BLaER1 treated with 17β-estradiol and CSF1 and Interleukin-3, amounts not matched to agents 10 nM and 100 nM (cell line): ENCODE data around the gene MAML2.

ENCODE experiments used
- H3K27ac ChIP-seq, 11 experiments: shearing (Covaris generic); formaldehyde crosslinking; 2 replicates each; pipeline ENCODE4 v1.8.1; 2022
- H3K27me3 ChIP-seq, 11 experiments: shearing (Covaris generic); formaldehyde crosslinking; 2 replicates each; pipeline ENCODE4 v1.8.1; 2022
- H3K36me3 ChIP-seq, 11 experiments: shearing (Covaris generic); formaldehyde crosslinking; 2 replicates each; pipeline ENCODE4 v1.8.1; 2022
- H3K4me1 ChIP-seq, 10 experiments: shearing (Covaris generic); formaldehyde crosslinking; 2 replicates each; pipeline ENCODE4 v1.8.1; 2022
- H3K4me2 ChIP-seq, 11 experiments: shearing (Covaris generic); formaldehyde crosslinking; 2 replicates each; pipeline ENCODE4 v1.8.1; 2022
- H3K4me3 ChIP-seq, 10 experiments: shearing (Covaris generic); formaldehyde crosslinking; 2 replicates each; pipeline ENCODE4 v1.8.1; 2022
- H3K9ac ChIP-seq, 11 experiments: shearing (Covaris generic); formaldehyde crosslinking; 2 replicates each; pipeline ENCODE4 v1.8.1; 2022
- H3K9me3 ChIP-seq, 11 experiments: shearing (Covaris generic); formaldehyde crosslinking; replicated peaks in 1 of 11; 2 replicates each; pipeline ENCODE4 v1.8.1; 2022
- H4K20me1 ChIP-seq, 11 experiments: shearing (Covaris generic); formaldehyde crosslinking; 2 replicates each; pipeline ENCODE4 v1.8.1; 2022
- Cebpa-rat ChIP-seq, 11 experiments: shearing (Covaris generic); IDR thresholded peaks; 2 replicates each; pipeline ENCODE4 v1.8.1; 2022

MAML2 gene

DNA sequence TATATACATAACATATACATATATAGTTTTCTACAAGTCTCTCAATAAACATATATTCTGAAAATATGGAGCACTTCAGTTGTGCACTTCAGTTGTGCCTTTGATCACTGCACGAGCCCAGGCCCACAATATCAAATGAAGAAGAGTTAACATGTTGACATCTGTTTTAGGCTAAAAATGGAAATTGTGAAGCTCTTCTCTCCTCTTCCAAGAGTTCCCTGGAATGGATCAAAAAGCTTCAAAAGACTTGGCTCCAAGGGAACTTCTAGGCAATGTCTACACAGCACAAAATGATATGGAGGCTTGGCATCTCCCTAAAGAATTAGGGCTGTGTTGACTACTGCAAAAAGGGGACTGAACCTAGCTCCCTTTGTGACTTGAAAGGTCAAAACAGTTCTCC lies 36.9 kb downstream of the MAML2 start:
- H3K9me3 ChIP-seq: no peaks in the 10 kb centered on the region
- H3K9ac ChIP-seq: no peak overlapping the region
- no peak overlapping the region for H3K4me3 ChIP-seq
- H3K4me2 ChIP-seq: no peak overlapping the region
- H4K20me1 ChIP-seq: peaks cover 0 to 100% (median 0%) of the 10 kb centered on the region in 11 experiments; a peak in 5 of 22 replicates
- H3K36me3 ChIP-seq: peaks cover 0 to 26% (median 0%) of the 10 kb centered on the region in 11 experiments; a peak in 5 of 22 replicates
- TF ChIP-seq Cebpa-rat (IDR thresholded peaks at IDR 0.05): no peak
- H3K27ac ChIP-seq: no peak overlapping the region
- no peaks in the 10 kb centered on the region for H3K27me3 ChIP-seq
- H3K4me1 ChIP-seq: peaks cover 0 to 91% (median 4%) of the 10 kb centered on the region in 10 experiments; a peak in 10 of 20 replicates

DNA sequence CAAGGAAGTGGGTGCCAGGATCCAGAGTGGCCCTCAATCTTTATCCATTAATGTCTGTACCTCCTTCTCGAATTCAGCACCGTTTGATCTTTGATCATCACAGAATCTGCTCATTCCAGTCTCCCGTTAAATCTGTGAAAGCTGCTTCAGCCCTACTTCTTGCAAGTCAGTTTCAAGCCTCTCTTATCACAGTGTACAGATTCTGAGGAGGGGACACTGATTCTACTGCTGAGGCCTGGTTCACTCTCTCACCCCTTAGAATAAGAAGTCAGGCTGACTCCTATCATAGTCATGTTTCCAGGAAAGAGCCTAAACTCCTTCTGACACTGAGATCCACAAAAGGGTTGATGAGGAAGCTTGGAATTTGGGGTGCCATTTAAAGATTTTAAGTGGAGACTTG lies 39.0 kb downstream of the MAML2 start:
- no peak for TF ChIP-seq Cebpa-rat (IDR thresholded peaks at IDR 0.05)
- H3K36me3 ChIP-seq: peaks cover 0 to 19% (median 0%) of the 10 kb centered on the region in 11 experiments; a peak in 2 of 22 replicates
- H4K20me1 ChIP-seq: peaks cover 0 to 100% (median 0%) of the 10 kb centered on the region in 11 experiments; a peak in 5 of 22 replicates
- peak overlapping the region in 4 of 11 experiments; percentile 48 to 76 (median 71); a peak in 7 of 22 replicates for H3K4me2 ChIP-seq
- H3K9me3 ChIP-seq: no peaks in the 10 kb centered on the region
- no peak overlapping the region for H3K9ac ChIP-seq
- peak overlapping the region in 4 of 11 experiments; percentile 3 to 51 (median 26); a peak in 2 of 22 replicates for H3K27ac ChIP-seq
- no peaks in the 10 kb centered on the region for H3K27me3 ChIP-seq
- H3K4me1 ChIP-seq: peaks cover 6 to 97% (median 13%) of the 10 kb centered on the region in 10 experiments
- H3K4me3 ChIP-seq: no peak overlapping the region

DNA sequence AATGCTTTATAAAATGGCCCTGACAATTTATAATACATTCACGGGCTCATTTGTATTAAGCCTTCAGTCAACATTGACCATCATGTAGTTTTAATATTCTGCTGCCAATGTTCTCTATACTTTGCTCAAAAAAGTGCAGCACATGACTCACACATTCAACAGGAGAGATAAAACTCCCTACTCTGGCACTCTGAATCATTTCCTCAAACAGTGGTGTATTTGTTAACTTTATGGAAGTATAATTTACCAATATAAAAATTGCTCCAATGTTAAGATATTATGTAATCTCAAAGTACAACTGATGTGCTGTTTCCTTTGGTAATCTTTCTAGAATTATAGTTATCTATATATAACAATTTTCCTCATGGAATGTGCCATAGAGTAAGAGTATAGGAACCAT lies 39.9 kb downstream of the MAML2 start:
- Histone ChIP-seq H3K4me3 (no peak overlapping the region), H3K4me1 (peaks cover 6 to 89% (median 13%) of the 10 kb centered on the region in 10 experiments), H4K20me1 (peaks cover 0 to 96% (median 0%) of the 10 kb centered on the region in 11 experiments; a peak in 5 of 22 replicates), H3K36me3 (peaks cover 0 to 24% (median 0%) of the 10 kb centered on the region in 11 experiments; a peak in 5 of 22 replicates), H3K9ac (no peak overlapping the region), H3K4me2 (peak overlapping the region in 4 of 11 experiments; percentile 48 to 76 (median 71); a peak in 7 of 22 replicates), H3K27ac (peak overlapping the region in 2 of 11 experiments; percentile 3 to 51; a peak in 4 of 22 replicates), H3K27me3 (no peaks in the 10 kb centered on the region), H3K9me3 (no peaks in the 10 kb centered on the region)
- no peak for TF ChIP-seq Cebpa-rat (IDR thresholded peaks at IDR 0.05)

DNA sequence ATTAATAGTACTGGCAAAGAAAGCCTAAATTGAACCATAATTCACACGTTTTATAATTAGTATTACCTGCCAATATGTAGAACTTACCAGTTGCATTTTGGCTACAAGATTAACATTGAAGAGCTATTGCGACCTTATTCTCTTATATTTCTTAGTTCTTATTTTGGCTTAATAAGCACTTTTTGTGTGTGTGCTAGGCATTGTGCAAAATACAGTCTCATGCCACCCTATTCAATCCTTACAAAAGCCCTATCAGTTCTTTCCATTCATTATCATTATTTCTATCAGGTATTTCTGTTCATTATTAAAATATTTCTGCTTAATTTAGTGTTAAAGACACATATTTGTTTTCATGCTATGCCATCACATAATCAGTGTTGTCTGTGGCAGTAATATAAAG lies 41.2 kb downstream of the MAML2 start:
- Histone ChIP-seq H3K36me3 (peaks cover 0 to 34% (median 0%) of the 10 kb centered on the region in 11 experiments; a peak in 6 of 22 replicates), H3K4me2 (no peak overlapping the region; a peak in 2 of 22 replicates), H3K27ac (no peak overlapping the region), H3K9me3 (no peaks in the 10 kb centered on the region), H4K20me1 (peaks cover 0 to 95% (median 0%) of the 10 kb centered on the region in 11 experiments; a peak in 5 of 22 replicates), H3K4me3 (no peak overlapping the region), H3K4me1 (peaks cover 6 to 76% (median 13%) of the 10 kb centered on the region in 10 experiments), H3K9ac (no peak overlapping the region), H3K27me3 (no peaks in the 10 kb centered on the region)
- no peak for TF ChIP-seq Cebpa-rat (IDR thresholded peaks at IDR 0.05)

DNA sequence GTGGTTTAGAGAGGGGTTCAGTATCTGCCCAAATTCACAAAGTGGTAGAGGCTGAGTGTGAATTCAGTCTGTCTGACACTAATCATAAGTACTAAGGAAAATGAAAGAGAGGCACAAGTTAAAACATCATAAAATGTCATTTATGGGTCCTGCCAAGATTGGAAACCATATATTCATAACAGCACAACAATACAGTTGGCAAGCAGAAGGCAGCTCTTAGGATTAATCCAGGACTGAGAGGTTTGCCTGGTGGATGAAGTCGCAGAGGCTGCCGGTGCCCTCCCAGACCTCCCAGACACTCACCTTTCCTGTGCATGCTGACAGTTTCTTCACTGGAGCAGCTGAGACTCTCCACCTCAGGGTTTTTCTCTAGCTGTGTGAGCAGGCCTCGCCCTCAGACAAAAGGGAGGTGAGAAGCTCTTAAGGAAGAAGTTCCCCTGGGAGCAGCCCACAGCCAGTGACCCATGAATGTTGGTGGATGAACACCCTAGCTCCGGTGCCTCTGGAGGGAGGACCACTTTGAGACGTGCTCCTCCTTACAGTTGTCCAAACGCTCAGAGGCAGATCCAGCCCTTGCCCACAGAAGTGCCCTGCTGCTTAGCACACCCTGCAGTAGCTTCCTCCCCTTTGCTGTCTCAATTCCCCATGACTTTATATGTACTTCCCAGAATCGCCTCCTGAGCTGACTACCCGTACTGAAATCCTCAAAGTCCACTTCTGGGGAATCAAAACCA lies 43.7 kb downstream of the MAML2 start:
- TF ChIP-seq Cebpa-rat (IDR thresholded peaks at IDR 0.05): no peak
- Histone ChIP-seq H4K20me1 (peaks cover 0 to 95% (median 0%) of the 10 kb centered on the region in 11 experiments; a peak in 5 of 22 replicates), H3K4me3 (no peak overlapping the region), H3K36me3 (peaks cover 0 to 39% (median 0%) of the 10 kb centered on the region in 11 experiments; a peak in 6 of 22 replicates), H3K27ac (peak overlapping the region in 5 of 11 experiments; percentile 5 to 49 (median 33); a peak in 5 of 22 replicates), H3K4me2 (peak overlapping the region; percentile 15 to 82 (median 47); a peak in 19 of 22 replicates), H3K27me3 (no peaks in the 10 kb centered on the region), H3K4me1 (peaks cover 12 to 69% (median 19%) of the 10 kb centered on the region in 10 experiments), H3K9me3 (no peaks in the 10 kb centered on the region), H3K9ac (peak overlapping the region in 1 of 11 experiments; percentile 52; a peak in 1 of 22 replicates)

DNA sequence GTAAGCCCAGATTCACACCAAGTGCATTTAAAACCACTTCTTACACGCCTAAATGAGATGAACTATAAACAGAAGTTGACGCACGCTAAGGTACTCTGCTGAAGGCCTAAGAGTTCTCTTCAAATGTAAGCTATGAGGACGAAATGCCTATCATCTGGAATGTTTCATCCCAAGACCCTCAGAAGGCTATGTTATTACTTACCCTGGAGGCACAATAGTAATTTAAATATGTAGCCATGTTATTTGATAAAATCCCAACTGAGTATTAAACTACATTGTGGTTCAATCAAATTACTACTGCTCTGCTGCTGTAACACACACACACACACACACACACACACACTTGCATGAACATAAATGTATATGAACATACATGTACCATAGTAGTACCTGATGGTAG lies 47.6 kb downstream of the MAML2 start:
- H3K9me3 ChIP-seq: no peaks in the 10 kb centered on the region
- H3K4me1 ChIP-seq: peaks cover 22 to 54% (median 29%) of the 10 kb centered on the region in 10 experiments
- H3K4me3 ChIP-seq: no peak overlapping the region
- TF ChIP-seq Cebpa-rat (IDR thresholded peaks at IDR 0.05): no peak
- peaks cover 0 to 95% (median 0%) of the 10 kb centered on the region in 11 experiments; a peak in 5 of 22 replicates for H4K20me1 ChIP-seq
- peaks cover 0 to 47% (median 0%) of the 10 kb centered on the region in 11 experiments; a peak in 6 of 22 replicates for H3K36me3 ChIP-seq
- H3K27ac ChIP-seq: no peak overlapping the region
- H3K9ac ChIP-seq: no peak overlapping the region
- peak overlapping the region in 3 of 11 experiments; percentile 19 to 68 (median 40); a peak in 4 of 22 replicates for H3K4me2 ChIP-seq
- H3K27me3 ChIP-seq: no peaks in the 10 kb centered on the region

DNA sequence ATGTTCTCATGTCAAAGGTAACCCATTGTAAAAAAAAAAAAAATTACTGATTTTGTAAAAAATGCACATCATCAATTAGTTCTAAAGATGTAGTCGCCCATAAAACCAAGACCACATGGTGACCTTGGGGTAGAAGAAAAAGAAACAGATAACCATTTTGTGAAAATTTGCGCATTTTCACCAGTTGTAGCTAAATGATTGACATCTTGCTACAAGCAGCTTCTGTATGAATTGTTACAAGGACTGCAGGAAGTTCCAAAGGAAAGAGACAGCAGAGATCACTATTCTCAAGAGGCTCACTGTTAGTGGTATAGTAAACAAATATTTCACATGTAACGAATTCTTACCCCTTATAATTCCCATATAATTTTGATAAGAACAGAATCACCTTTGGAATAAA lies 48.7 kb downstream of the MAML2 start:
- Histone ChIP-seq H3K4me2 (peak overlapping the region; percentile 19 to 73 (median 49); a peak in 21 of 22 replicates), H3K4me1 (peaks cover 18 to 43% (median 21%) of the 10 kb centered on the region in 10 experiments), H3K27me3 (no peaks in the 10 kb centered on the region), H3K27ac (peak overlapping the region in 1 of 11 experiments; percentile 4; a peak in 1 of 22 replicates), H3K4me3 (no peak overlapping the region), H3K9ac (0 out of 22 replicates have a peak overlapping the region, but pooled peaks of 1 of the 11 experiments have one; percentile 11), H3K36me3 (peaks cover 0 to 51% (median 0%) of the 10 kb centered on the region in 11 experiments; a peak in 6 of 22 replicates), H3K9me3 (no peaks in the 10 kb centered on the region), H4K20me1 (peaks cover 0 to 95% (median 0%) of the 10 kb centered on the region in 11 experiments; a peak in 5 of 22 replicates)
- no peak for TF ChIP-seq Cebpa-rat (IDR thresholded peaks at IDR 0.05)

DNA sequence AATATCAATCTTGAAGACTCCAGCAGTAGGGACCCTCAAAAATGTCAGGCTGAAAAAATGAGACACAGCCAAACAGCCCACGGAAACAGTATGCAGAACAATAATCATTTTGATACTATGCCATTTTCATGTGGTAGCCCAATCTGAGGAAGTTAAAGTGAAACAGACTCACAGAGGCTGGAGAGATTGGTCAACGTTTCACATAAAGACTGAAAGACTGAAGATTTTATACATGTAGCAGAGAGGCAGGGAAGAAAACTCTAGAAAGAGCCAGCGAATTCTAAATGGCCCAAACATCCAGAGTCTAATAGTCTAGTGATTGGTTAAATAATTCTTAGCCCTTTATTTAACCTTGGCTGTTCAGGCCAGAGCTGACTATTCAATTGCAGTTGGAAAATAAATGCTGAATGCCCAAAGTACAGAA lies 49.4 kb downstream of the MAML2 start:
- Histone ChIP-seq H3K4me3 (no peak overlapping the region), H3K36me3 (peaks cover 0 to 51% (median 0%) of the 10 kb centered on the region in 11 experiments; a peak in 6 of 22 replicates), H3K27me3 (no peaks in the 10 kb centered on the region), H3K9me3 (no peaks in the 10 kb centered on the region), H3K27ac (peak overlapping the region in 3 of 11 experiments; percentile 13 to 38 (median 33); a peak in 4 of 22 replicates), H3K9ac (0 out of 22 replicates have a peak overlapping the region, but pooled peaks of 1 of the 11 experiments have one; percentile 11), H3K4me2 (peak overlapping the region; percentile 19 to 73 (median 49)), H4K20me1 (peaks cover 0 to 97% (median 0%) of the 10 kb centered on the region in 11 experiments; a peak in 5 of 22 replicates), H3K4me1 (peaks cover 16 to 40% (median 19%) of the 10 kb centered on the region in 10 experiments)
- no peak for TF ChIP-seq Cebpa-rat (IDR thresholded peaks at IDR 0.05)
